SU-DHL-6 (cell line): ENCODE results near the gene NDUFA12.

Experiments
- H2AFZ ChIP-seq: fragments of 200-600 bp; sonication (generic); 2 replicates; pipeline ENCODE4 v1.6.1; 2014; ENCODE audit warnings: low read depth, mild to moderate bottlenecking, moderate library complexity, mixed read lengths, antibody characterized with exemption, low read length; ENCODE audit not compliant: severe bottlenecking
- H3F3A ChIP-seq: fragments of 200-600 bp; shearing (Covaris generic); 2 replicates; pipeline ENCODE4 v1.6.0; 2016; ENCODE audit warnings: antibody characterized with exemption, mild to moderate bottlenecking; ENCODE audit not compliant: insufficient read depth
- H3K27ac ChIP-seq: fragments of 200-600 bp; sonication (generic); 2 replicates; pipeline ENCODE4 v1.5.1; 2016; ENCODE audit warnings: low read depth, mild to moderate bottlenecking, low read length, moderate library complexity, mixed read lengths
- H3K27me3 ChIP-seq: fragments of 200-600 bp; sonication (generic), shearing (Covaris generic); 2 replicates; pipeline ENCODE4 v1.6.0; 2014; ENCODE audit warnings: mild to moderate bottlenecking, low read length
- H3K36me3 ChIP-seq: fragments of 200-600 bp; sonication (generic); 2 replicates; pipeline ENCODE4 v1.6.1; 2014; ENCODE audit warnings: mild to moderate bottlenecking, low read length, mixed read lengths
- H3K4me2 ChIP-seq: fragments of 300-600, 200-600 bp; shearing (Covaris generic), sonication (generic); 2 replicates; pipeline ENCODE4 v1.6.0; 2014; ENCODE audit warnings: low read length, low read depth, mild to moderate bottlenecking; ENCODE audit not compliant: poor library complexity, severe bottlenecking
- H3K4me3 ChIP-seq: fragments of 200-600 bp; sonication (generic); 2 replicates; pipeline ENCODE4 v1.5.1; 2014; ENCODE audit warnings: antibody characterized with exemption, low read length, mild to moderate bottlenecking, mixed read lengths; ENCODE audit not compliant: insufficient read depth, poor library complexity, severe bottlenecking
- H3K79me2 ChIP-seq: fragments of 200-600 bp; sonication (generic); 2 replicates; pipeline ENCODE4 v1.6.1; 2014; ENCODE audit warnings: mild to moderate bottlenecking, low read length, moderate library complexity; ENCODE audit not compliant: insufficient read depth
- H3K9ac ChIP-seq: fragments of 200-600 bp; sonication (generic); 2 replicates; pipeline ENCODE4 v1.7.0; 2014; ENCODE audit warnings: mild to moderate bottlenecking, low read length
- H3K9me2 ChIP-seq: fragments of 200-600 bp; sonication (generic); replicated peaks from 2 replicates; pipeline ENCODE4 v1.6.1; 2014; ENCODE audit warnings: low read length; ENCODE audit not compliant: insufficient read depth
- H3K9me3 ChIP-seq: fragments of 200-600 bp; sonication (generic); 2 replicates; pipeline ENCODE4 v1.6.1; 2014; ENCODE audit warnings: low read length, mixed read lengths; ENCODE audit not compliant: insufficient read depth
- H4K20me1 ChIP-seq: fragments of 200-600 bp; sonication (generic); 2 replicates; pipeline ENCODE4 v1.6.1; 2014; ENCODE audit warnings: low read depth, mild to moderate bottlenecking, antibody characterized with exemption, low read length, moderate library complexity, mixed read lengths
- CTCF ChIP-seq: fragments of 200-600 bp; sonication (generic); IDR thresholded peaks from one replicate; pipeline ENCODE4 v1.5.1; 2017; ENCODE audit warnings: antibody characterized with exemption, mild to moderate bottlenecking, low read length, moderate library complexity; ENCODE audit not compliant: insufficient read depth, poor library complexity, severe bottlenecking
- EZH2phosphoT487 ChIP-seq: fragments of 200-600 bp; sonication (generic), shearing (Covaris generic); conservative IDR thresholded peaks from 2 replicates; pipeline ENCODE4 v1.6.1; 2018; ENCODE audit warnings: mild to moderate bottlenecking, antibody characterized with exemption, low read length, moderate library complexity, mixed read lengths

NDUFA12 gene

GRCh38 chr12:94929780-94930179 lies 73.7 kb downstream of the NDUFA12 start:
- H3K27me3 ChIP-seq: no peaks in the 10 kb centered on the region
- H3K9me3 ChIP-seq: no peaks in the 10 kb centered on the region
- H3K9me2 ChIP-seq: no peaks in the 10 kb centered on the region
- no peak overlapping the region for H3K4me2 ChIP-seq
- TF ChIP-seq EZH2phosphoT487: no peak
- no peak for TF ChIP-seq CTCF
- no peaks in the 10 kb centered on the region for H3K79me2 ChIP-seq
- H4K20me1 ChIP-seq: no peaks in the 10 kb centered on the region
- H3K27ac ChIP-seq: no peak overlapping the region
- no peaks in the 10 kb centered on the region for H3K36me3 ChIP-seq
- H3K9ac ChIP-seq: no peak overlapping the region
- H3K4me3 ChIP-seq: no peak overlapping the region
- H2AFZ ChIP-seq: no peak overlapping the region
- H3F3A ChIP-seq: no peaks in the 10 kb centered on the region

GRCh38 chr12:94925729-94926128 lies 77.8 kb downstream of the NDUFA12 start:
- Histone ChIP-seq H3K9ac (no peak overlapping the region), H3F3A (no peaks in the 10 kb centered on the region), H4K20me1 (no peaks in the 10 kb centered on the region), H2AFZ (no peak overlapping the region), H3K9me3 (no peaks in the 10 kb centered on the region), H3K27me3 (no peaks in the 10 kb centered on the region), H3K27ac (no peak overlapping the region), H3K4me2 (no peak overlapping the region), H3K36me3 (no peaks in the 10 kb centered on the region), H3K4me3 (no peak overlapping the region), H3K79me2 (no peaks in the 10 kb centered on the region), H3K9me2 (no peaks in the 10 kb centered on the region)
- no peak for TF ChIP-seq CTCF
- TF ChIP-seq EZH2phosphoT487: no peak

GRCh38 chr12:94925206-94925605 lies 78.3 kb downstream of the NDUFA12 start:
- H3K79me2 ChIP-seq: no peaks in the 10 kb centered on the region
- no peak overlapping the region for H3K4me2 ChIP-seq
- H4K20me1 ChIP-seq: no peaks in the 10 kb centered on the region
- no peak overlapping the region for H3K4me3 ChIP-seq
- no peaks in the 10 kb centered on the region for H3K9me2 ChIP-seq
- H3K27ac ChIP-seq: no peak overlapping the region
- H2AFZ ChIP-seq: no peak overlapping the region
- no peaks in the 10 kb centered on the region for H3K9me3 ChIP-seq
- no peak overlapping the region for H3K9ac ChIP-seq
- H3F3A ChIP-seq: no peaks in the 10 kb centered on the region
- H3K36me3 ChIP-seq: no peaks in the 10 kb centered on the region
- no peak for TF ChIP-seq EZH2phosphoT487
- TF ChIP-seq CTCF: no peak
- no peaks in the 10 kb centered on the region for H3K27me3 ChIP-seq

GRCh38 chr12:94922561-94922960 lies 80.9 kb downstream of the NDUFA12 start:
- Histone ChIP-seq H3F3A (no peaks in the 10 kb centered on the region), H3K4me2 (no peak overlapping the region), H3K27ac (no peak overlapping the region), H4K20me1 (no peaks in the 10 kb centered on the region), H3K79me2 (no peaks in the 10 kb centered on the region), H3K27me3 (no peaks in the 10 kb centered on the region), H3K9me3 (no peaks in the 10 kb centered on the region), H3K4me3 (no peak overlapping the region), H3K9me2 (no peaks in the 10 kb centered on the region), H2AFZ (no peak overlapping the region), H3K36me3 (no peaks in the 10 kb centered on the region), H3K9ac (no peak overlapping the region)
- no peak for TF ChIP-seq CTCF
- no peak for TF ChIP-seq EZH2phosphoT487
